Adrenal gland (tissue), 12 donors: ENCODE measurements around the gene LMF1. TPM values are rescaled to one million over a fixed set of nuclear protein-coding genes. Genes with fewer than 3 reads are reported as not detected.
"Not testable (repeated sequence)": the region's sequence is repeated elsewhere in the genome, so short reads cannot be mapped to it uniquely, and the experiment has no call there.

Source experiments
- DNase-seq, 7 donors: peaks; one replicate each; pipeline ENCODE4 v3.0.0-alpha.2; 2019 to 2020
- H3K27ac ChIP-seq, 5 donors: fragments of 200-600 bp; sonication (generic) in 4 of 5; 1 replicate in 3 of 5; 2 replicates in 2 of 5; pipeline versions ENCODE4 v1.5.1 to v1.8.0; 2016 to 2020; ENCODE audit warnings: mild to moderate bottlenecking in 1 of 5
- H3K27me3 ChIP-seq: fragments of 200-600 bp; 2 replicates; pipeline ENCODE4 v1.8.0; 2021
- H3K36me3 ChIP-seq, 2 donors: fragments of 200-600 bp; replicated peaks in 1 of 2; 1 replicate in 1 of 2; 2 replicates in 1 of 2; pipeline versions ENCODE4 v1.5.1 to v1.8.0; 2018 to 2022
- H3K4me1 ChIP-seq, 2 donors: fragments of 200-600 bp; replicated peaks in 1 of 2; 1 replicate in 1 of 2; 2 replicates in 1 of 2; pipeline versions ENCODE4 v1.5.1 to v1.8.0; 2018 to 2021
- H3K4me3 ChIP-seq, 4 donors: fragments of 200-600 bp; sonication (generic) in 3 of 4; one replicate each; pipeline ENCODE4 v1.5.1; 2016 to 2018
- H3K9me3 ChIP-seq, 3 donors: fragments of 200-600 bp; sonication (generic) in 1 of 3; replicated peaks in 1 of 3; 1 replicate in 2 of 3; 2 replicates in 1 of 3; pipeline versions ENCODE4 v1.5.1 to v1.8.0; 2016 to 2021
- POLR2A ChIP-seq, 2 donors: fragments of 450-650 bp; IDR thresholded peaks; one replicate each; pipeline ENCODE4 v1.6.1; 2017; ENCODE audit warnings: antibody characterized with exemption in 2 of 2, mild to moderate bottlenecking in 2 of 2, moderate library complexity in 1 of 2
- WGBS, 4 donors: extraction: QIAGEN DNeasy Blood & Tissue Kit in 2 of 4; methylation state at CpG; one replicate each; pipeline versions ENCODE4 v1.1.5 to v1.1.7; 2013 to 2017; 5-methylcytosine and 5-hydroxymethylcytosine counted together
- intact Hi-C, 2 donors: fragments of 100-400 bp; cut with DNase I; formaldehyde crosslinking; loops; one replicate each; pipeline versions ENCODE4 v1.14.1 to v1.15.0; 2022 to 2023
- polyA plus RNA-seq, 3 donors: library from polyadenylated mRNA; stranded (reverse); fragments of 200-250 nt in 2 of 3; fragments of 350-450 nt in 1 of 3; fragmentation: Illumina TruSeq in 1 of 3; extraction: RNeasy Lipid Tissue Mini Kit (QIAGEN cat#74804) in 1 of 3; gene quantifications; one replicate each; pipeline ENCODE4 v1.2.3, GENCODE V29; 2013 to 2014
- total RNA-seq, 9 donors: library from RNA; depleted of rRNA in 4 of 9; stranded (reverse); fragments of >200 nt in 4 of 9; fragments of 120-200 nt in 1 of 9; fragmentation: NEBNext Ultra II Directional in 1 of 9; extraction: Animal tissue kit (Norgen Biotek cat#: 25700) in 1 of 9; gene quantifications; one replicate each; pipeline versions ENCODE4 v1.1.0 to v1.2.4, GENCODE V29; 2013 to 2023
- TF ChIP-seq, protein P1 (sequence below), 6 experiments: fragments of 450-650 bp in 4 of 6; fragments of 200-600 bp in 2 of 6; sonication (generic) in 1 of 6; IDR thresholded peaks; 1 replicate in 5 of 6; 2 replicates in 1 of 6; pipeline versions ENCODE4 v1.5.1 to v1.8.0; 2016 to 2021; ENCODE audit warnings: antibody characterized with exemption in 6 of 6, mild to moderate bottlenecking in 2 of 6, moderate library complexity in 1 of 6
- donor health status: healthy with polysubstance abuse.
- donor health status: Bipolar disorder and iron deficiency.
- donor health status: DM: yes; HTN: yes; CAD: no.
- donor health status: DM: no; HTN: no; CAD: no.
- donor health status: DM: no; HTN: no; CAD: no.
- donor health status: DM: yes; HTN: yes; CAD: no.

Gene LMF1
- total and polyA plus RNA-seq, 12 donors = 10.5 to 101 (median 36.3) TPM

DNA sequence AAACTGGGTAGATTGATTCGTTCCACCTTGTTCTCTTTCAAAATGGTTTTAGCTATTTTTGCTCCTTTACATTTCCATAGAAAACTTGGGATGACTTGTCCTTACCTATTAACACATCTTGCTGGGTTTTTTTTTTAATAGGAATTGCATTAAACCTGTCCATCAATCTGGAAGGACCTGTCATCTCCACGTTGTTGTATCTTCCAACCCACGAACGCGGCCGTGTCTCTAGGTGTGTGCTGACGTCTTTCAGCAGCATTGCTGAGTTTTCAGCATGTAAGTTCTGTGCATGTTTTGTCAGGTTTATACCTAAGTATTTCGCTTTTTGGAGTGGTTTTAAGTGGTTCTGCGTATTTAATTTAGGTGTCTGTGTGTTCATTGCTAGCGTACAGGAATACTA, 109.9 kb downstream of the LMF1 start:
- H3K4me1 ChIP-seq = no peaks in the 10 kb centered on the region
- DNase-seq = no peak
- H3K27me3 ChIP-seq = no peaks in the 10 kb centered on the region
- no peaks in the 10 kb centered on the region for H3K9me3 ChIP-seq
- no peak overlapping the region for H3K4me3 ChIP-seq
- H3K27ac ChIP-seq = no peak overlapping the region
- intact Hi-C loops = no loop called here
- 92 to 96% (median 95%) methylated on average over 10 of the region's 10 CpGs for WGBS, 4 donors
- no peaks in the 10 kb centered on the region for H3K36me3 ChIP-seq
- no peak for TF ChIP-seq POLR2A (IDR thresholded peaks at IDR 0.05)
- TF ChIP-seq, protein P1, sequence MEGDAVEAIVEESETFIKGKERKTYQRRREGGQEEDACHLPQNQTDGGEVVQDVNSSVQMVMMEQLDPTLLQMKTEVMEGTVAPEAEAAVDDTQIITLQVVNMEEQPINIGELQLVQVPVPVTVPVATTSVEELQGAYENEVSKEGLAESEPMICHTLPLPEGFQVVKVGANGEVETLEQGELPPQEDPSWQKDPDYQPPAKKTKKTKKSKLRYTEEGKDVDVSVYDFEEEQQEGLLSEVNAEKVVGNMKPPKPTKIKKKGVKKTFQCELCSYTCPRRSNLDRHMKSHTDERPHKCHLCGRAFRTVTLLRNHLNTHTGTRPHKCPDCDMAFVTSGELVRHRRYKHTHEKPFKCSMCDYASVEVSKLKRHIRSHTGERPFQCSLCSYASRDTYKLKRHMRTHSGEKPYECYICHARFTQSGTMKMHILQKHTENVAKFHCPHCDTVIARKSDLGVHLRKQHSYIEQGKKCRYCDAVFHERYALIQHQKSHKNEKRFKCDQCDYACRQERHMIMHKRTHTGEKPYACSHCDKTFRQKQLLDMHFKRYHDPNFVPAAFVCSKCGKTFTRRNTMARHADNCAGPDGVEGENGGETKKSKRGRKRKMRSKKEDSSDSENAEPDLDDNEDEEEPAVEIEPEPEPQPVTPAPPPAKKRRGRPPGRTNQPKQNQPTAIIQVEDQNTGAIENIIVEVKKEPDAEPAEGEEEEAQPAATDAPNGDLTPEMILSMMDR (IDR thresholded peaks at IDR 0.05) = no peak

DNA sequence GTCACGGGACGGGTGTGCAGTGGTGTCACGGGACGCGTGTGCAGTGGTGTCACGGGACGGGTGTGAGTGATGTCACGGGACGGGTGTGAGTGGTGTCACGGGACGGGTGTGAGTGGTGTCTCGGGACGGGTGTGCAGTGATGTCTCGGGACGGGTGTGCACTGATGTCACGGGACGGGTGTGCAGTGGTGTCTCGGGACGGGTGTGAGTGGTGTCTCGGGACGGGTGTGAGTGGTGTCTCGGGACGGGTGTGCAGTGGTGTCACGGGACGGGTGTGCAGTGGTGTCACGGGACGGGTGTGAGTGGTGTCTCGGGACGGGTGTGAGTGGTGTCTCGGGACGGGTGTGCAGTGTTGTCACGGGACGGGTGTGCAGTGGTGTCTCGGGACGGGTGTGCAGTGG, 111.8 kb downstream of the LMF1 start:
- H3K4me1 ChIP-seq, H3K9me3 ChIP-seq, H3K27me3 ChIP-seq, H3K36me3 ChIP-seq, H3K27ac ChIP-seq, H3K4me3 ChIP-seq, intact Hi-C loops: not testable (repeated sequence)
- peak in 1 of 7 donors; percentile 0 for DNase-seq
- WGBS, 4 donors = 80 to 98% (median 96%) methylated on average over 2 to 32 of the region's 35 CpGs

DNA sequence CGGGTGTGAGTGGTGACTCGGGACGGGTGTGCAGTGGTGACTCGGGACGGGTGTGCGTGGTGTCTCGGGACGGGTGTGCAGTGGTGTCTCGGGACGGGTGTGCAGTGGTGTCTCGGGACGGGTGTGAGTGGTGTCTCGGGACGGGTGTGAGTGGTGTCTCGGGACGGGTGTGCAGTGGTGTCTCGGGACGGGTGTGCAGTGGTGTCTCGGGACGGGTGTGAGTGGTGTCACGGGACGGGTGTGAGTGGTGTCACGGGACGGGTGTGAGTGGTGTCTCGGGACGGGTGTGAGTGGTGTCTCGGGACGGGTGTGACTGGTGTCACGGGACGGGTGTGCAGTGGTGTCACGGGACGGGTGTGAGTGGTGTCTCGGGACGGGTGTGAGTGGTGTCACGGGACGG, 112.3 kb downstream of the LMF1 start:
- H3K4me3 ChIP-seq, H3K4me1 ChIP-seq, H3K36me3 ChIP-seq, H3K9me3 ChIP-seq, H3K27ac ChIP-seq, DNase-seq, intact Hi-C loops, H3K27me3 ChIP-seq: not testable (repeated sequence)
- 84 to 96% (median 86%) methylated on average over 15 to 36 of the region's 36 CpGs; no CpG with 5 or more reads in 1 of the 4 donors for WGBS, 4 donors

DNA sequence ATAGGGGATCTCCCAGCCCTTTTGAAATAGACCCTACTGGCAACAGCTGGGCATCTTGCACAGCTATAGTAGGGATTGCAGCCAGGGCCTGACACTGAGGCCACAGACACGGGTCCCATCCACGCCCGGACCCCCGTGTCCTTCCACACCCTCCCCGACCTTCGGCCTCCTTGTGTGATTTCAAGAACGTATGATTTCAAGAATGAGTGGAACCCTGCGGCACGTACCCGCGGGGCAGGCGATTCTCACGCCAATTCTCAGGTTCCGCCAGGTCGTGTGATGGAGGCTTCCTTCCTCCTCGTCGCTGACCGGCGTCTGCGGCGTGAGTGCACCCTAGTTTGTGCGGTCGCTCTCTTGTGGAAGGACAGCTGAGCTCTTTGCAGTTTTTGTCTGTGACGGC, 114.0 kb downstream of the LMF1 start:
- Histone ChIP-seq H3K27ac (no peak overlapping the region), H3K4me1 (no peaks in the 10 kb centered on the region), H3K36me3 (no peaks in the 10 kb centered on the region), H3K9me3 (no peaks in the 10 kb centered on the region), H3K27me3 (no peaks in the 10 kb centered on the region), H3K4me3 (no peak overlapping the region)
- WGBS, 4 donors = 96 to 99% (median 97%) methylated on average over 24 of the region's 24 CpGs
- DNase-seq = no peak
- TF ChIP-seq, protein P1 (IDR thresholded peaks at IDR 0.05) = no peak
- no peak for TF ChIP-seq POLR2A (IDR thresholded peaks at IDR 0.05)
- intact Hi-C loops = no loop called here

DNA sequence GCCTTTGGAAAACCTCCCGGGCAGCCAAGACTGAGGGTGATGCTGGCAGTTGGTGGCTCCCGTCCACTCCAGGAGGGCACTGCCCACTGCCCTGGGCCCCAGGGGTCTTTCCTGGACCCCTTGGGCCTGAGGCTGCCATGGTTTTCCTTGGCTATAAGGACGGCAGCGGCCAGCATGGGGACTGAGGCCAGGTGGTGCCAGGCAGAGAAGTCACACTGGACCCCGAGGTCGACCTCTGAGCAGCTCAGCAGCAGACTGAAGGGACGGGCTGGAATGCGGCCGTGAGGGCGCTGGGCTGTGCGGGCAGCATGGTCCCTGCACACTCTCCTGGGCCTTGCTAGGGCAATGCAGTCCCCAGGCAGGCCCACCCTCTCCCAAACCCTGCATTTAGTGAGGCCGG, 114.7 kb downstream of the LMF1 start:
- no peak for TF ChIP-seq POLR2A (IDR thresholded peaks at IDR 0.05)
- TF ChIP-seq, protein P1 (IDR thresholded peaks at IDR 0.05) = no peak
- Histone ChIP-seq H3K27me3 (no peaks in the 10 kb centered on the region), H3K4me3 (no peak overlapping the region), H3K9me3 (no peaks in the 10 kb centered on the region), H3K4me1 (no peaks in the 10 kb centered on the region), H3K27ac (no peak overlapping the region), H3K36me3 (no peaks in the 10 kb centered on the region)
- WGBS, 4 donors = 95 to 100% (median 97%) methylated on average over 10 to 12 of the region's 12 CpGs
- intact Hi-C loops = no loop called here
- no peak for DNase-seq
